Loucy (cell line): ENCODE measurements around the gene VCAN.

Experiments
- H2AFZ ChIP-seq: fragments of 200-600 bp; sonication (generic); 2 replicates; pipeline ENCODE4 v1.6.0; 2016; ENCODE audit warnings: antibody characterized with exemption, mild to moderate bottlenecking, low read length, moderate library complexity
- H3F3A ChIP-seq: fragments of 200-600 bp; 2 replicates; pipeline ENCODE4 v1.6.0; 2016; ENCODE audit warnings: antibody characterized with exemption, low read depth, mild to moderate bottlenecking
- H3K27me3 ChIP-seq: fragments of 200-600 bp; sonication (generic); 2 replicates; pipeline ENCODE4 v1.6.1; 2014; ENCODE audit warnings: low read length, mild to moderate bottlenecking; ENCODE audit not compliant: insufficient read depth, poor library complexity, severe bottlenecking
- H3K36me3 ChIP-seq: fragments of 200-600 bp; sonication (generic); 2 replicates; pipeline ENCODE4 v1.6.1; 2016; ENCODE audit warnings: low read length; ENCODE audit not compliant: insufficient read depth
- H3K4me1 ChIP-seq: fragments of 200-600 bp; sonication (generic); 2 replicates; pipeline ENCODE4 v1.5.1; 2014; ENCODE audit warnings: low read length, mild to moderate bottlenecking; ENCODE audit not compliant: insufficient read depth, poor library complexity, severe bottlenecking
- H3K4me2 ChIP-seq: fragments of 200-600 bp; sonication (generic); 2 replicates; pipeline ENCODE4 v1.6.0; 2014; ENCODE audit warnings: antibody characterized with exemption, low read length, low read depth, mild to moderate bottlenecking; ENCODE audit not compliant: poor library complexity, severe bottlenecking
- H3K4me3 ChIP-seq: fragments of 200-600 bp; sonication (generic); 2 replicates; pipeline ENCODE4 v1.5.1; 2014; ENCODE audit warnings: low read length, mild to moderate bottlenecking, mixed read lengths; ENCODE audit not compliant: poor library complexity, severe bottlenecking
- H3K79me2 ChIP-seq: fragments of 200-600 bp; sonication (generic); 2 replicates; pipeline ENCODE4 v1.6.1; 2014; ENCODE audit warnings: low read length; ENCODE audit not compliant: insufficient read depth
- H3K9ac ChIP-seq: fragments of 200-600 bp; sonication (generic); 2 replicates; pipeline ENCODE4 v1.6.0; 2014; ENCODE audit warnings: mild to moderate bottlenecking, low read depth, low read length, moderate library complexity; ENCODE audit not compliant: poor library complexity, severe bottlenecking
- H3K9me2 ChIP-seq: fragments of 200-600 bp; sonication (generic); replicated peaks from 2 replicates; pipeline ENCODE4 v1.6.1; 2016; ENCODE audit warnings: low read depth, low read length, mixed read lengths
- H3K9me3 ChIP-seq: fragments of 200-600 bp; sonication (generic); 2 replicates; pipeline ENCODE4 v1.6.1; 2014; ENCODE audit warnings: mild to moderate bottlenecking, antibody characterized with exemption, low read length, low read depth; ENCODE audit not compliant: insufficient read depth
- H4K20me1 ChIP-seq: fragments of 200-600 bp; sonication (generic); 2 replicates; pipeline ENCODE4 v1.6.0; 2014; ENCODE audit warnings: antibody characterized with exemption, low read length, mild to moderate bottlenecking; ENCODE audit not compliant: insufficient read depth, poor library complexity, severe bottlenecking
- CTCF ChIP-seq: fragments of 200-600 bp; sonication (generic); conservative IDR thresholded peaks from 2 replicates; pipeline ENCODE4 v1.5.1; 2014; ENCODE audit warnings: mild to moderate bottlenecking, antibody characterized with exemption, low read length
- EZH2phosphoT487 ChIP-seq: fragments of 200-600 bp; IDR thresholded peaks from 2 replicates; pipeline ENCODE4 v1.6.1; 2018; ENCODE audit warnings: antibody characterized with exemption, mild to moderate bottlenecking, moderate library complexity, borderline replicate concordance

Gene VCAN

GRCh38 chr5:83522446-83522845 is 50.9 kb downstream of the VCAN start:
- Histone ChIP-seq H3K9me2 (no peaks in the 10 kb centered on the region), H3K4me1 (peaks cover 10% of the 10 kb centered on the region), H3K79me2 (no peaks in the 10 kb centered on the region), H2AFZ (no peak overlapping the region), H3F3A (no peaks in the 10 kb centered on the region), H3K9ac (no peak overlapping the region), H3K36me3 (no peaks in the 10 kb centered on the region), H3K4me2 (no peak overlapping the region), H3K4me3 (no peak overlapping the region), H3K27me3 (no peaks in the 10 kb centered on the region), H3K9me3 (no peaks in the 10 kb centered on the region), H4K20me1 (no peaks in the 10 kb centered on the region)
- TF ChIP-seq CTCF, result no peak
- TF ChIP-seq EZH2phosphoT487, result no peak

DNA sequence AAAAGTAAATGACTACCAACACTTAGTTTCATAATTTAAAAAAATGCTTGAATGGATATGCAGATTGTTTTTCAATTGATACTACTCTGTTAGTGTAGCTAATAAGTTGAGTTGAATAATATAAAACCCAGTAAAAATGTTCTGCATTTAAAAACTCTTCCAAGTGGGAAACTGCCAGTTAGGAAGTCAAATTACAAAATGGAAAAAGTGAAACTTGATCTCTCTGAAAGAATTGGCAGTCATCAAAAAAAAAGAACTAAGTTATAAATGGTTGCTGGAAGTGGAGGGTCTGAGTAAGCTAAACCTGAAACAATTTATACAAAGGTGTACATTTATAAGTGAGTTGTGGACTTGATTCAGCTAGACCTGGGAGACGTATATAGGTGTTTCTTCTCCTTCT is 52.4 kb downstream of the VCAN start:
- H3K4me1 ChIP-seq, result peaks cover 10% of the 10 kb centered on the region
- H3K4me2 ChIP-seq, result no peak overlapping the region
- H3K9me3 ChIP-seq, result no peaks in the 10 kb centered on the region
- no peaks in the 10 kb centered on the region for H3F3A ChIP-seq
- H3K79me2 ChIP-seq, result no peaks in the 10 kb centered on the region
- no peak overlapping the region for H3K9ac ChIP-seq
- no peaks in the 10 kb centered on the region for H3K27me3 ChIP-seq
- no peak overlapping the region for H2AFZ ChIP-seq
- TF ChIP-seq EZH2phosphoT487 (no peak), CTCF (no peak)
- no peaks in the 10 kb centered on the region for H3K9me2 ChIP-seq
- H4K20me1 ChIP-seq, result no peaks in the 10 kb centered on the region
- H3K4me3 ChIP-seq, result no peak overlapping the region
- H3K36me3 ChIP-seq, result no peaks in the 10 kb centered on the region

- TF ChIP-seq EZH2phosphoT487 (no peak), CTCF (no peak)
- no peak overlapping the region for H3K9ac ChIP-seq
- H3K36me3 ChIP-seq, result no peaks in the 10 kb centered on the region
- no peak overlapping the region for H2AFZ ChIP-seq
- H3K4me3 ChIP-seq, result no peak overlapping the region
- H3K4me1 ChIP-seq, result peaks cover 10% of the 10 kb centered on the region
- H3K4me2 ChIP-seq, result no peak overlapping the region
- H4K20me1 ChIP-seq, result no peaks in the 10 kb centered on the region
- H3K9me3 ChIP-seq, result no peaks in the 10 kb centered on the region
- no peaks in the 10 kb centered on the region for H3K79me2 ChIP-seq
- no peaks in the 10 kb centered on the region for H3K9me2 ChIP-seq
- H3F3A ChIP-seq, result no peaks in the 10 kb centered on the region
- H3K27me3 ChIP-seq, result no peaks in the 10 kb centered on the region
These were observed 52.8 kb downstream of the VCAN start for GRCh38 chr5:83524345-83524744.
